NCI-H2227 treated with DMSO at 0.1 percent for 48 hours (cell line): ENCODE data around the gene C1orf122.
"Not testable (repeated sequence)": the region's sequence is repeated elsewhere in the genome, so short reads cannot be mapped to it uniquely, and the experiment has no call there.

Experiments
- DNase-seq: peaks from one replicate; lab custom pipeline; 2025; lab: John Stamatoyannopoulos, UW

The C1orf122 gene

DNA sequence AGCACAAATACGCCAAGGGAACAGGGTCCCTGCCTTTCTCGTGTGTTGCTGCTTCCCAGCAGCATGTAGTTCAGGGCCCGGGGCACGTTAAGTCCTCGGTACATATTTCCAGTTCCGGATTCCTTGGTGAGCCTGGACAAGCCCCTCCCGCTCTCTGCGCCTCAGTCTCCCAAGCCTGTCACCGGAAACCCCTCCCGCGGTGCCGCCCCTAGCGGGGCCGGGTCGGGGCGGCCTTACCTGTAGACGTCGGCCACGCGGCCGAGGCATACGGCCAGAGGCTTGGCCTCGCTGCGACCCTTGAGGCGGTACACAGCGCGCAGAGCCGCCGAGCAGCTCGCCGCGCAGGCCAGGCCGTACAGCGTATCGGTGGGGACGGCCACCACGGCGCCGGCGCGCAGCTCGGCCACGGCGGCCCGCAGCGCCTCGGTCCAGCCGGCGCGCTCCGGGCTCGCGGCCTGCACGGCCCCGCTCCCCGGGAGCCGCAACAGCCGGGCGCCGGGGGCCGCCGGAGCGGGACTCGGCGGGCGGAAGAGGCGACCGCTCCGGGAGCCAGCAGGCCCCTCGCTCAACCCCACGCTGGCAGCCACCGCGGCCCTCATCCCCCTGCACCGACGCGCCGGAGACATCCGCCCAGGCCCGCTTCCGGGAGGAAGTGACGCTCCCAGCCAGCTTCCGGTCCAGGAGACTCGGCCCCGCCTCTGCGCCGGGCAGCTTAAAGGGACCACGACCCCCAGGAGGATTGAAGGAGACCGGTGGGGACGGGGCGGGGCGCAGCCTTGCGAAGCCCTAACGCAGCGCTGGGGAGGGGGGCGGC is at the start of gene C1orf122, which contains the start of gene YRDC:
Gene C1orf122, plus strand, starts transcription at position 236 of the 814 bp plus-strand sequence. CDS start 615 bp downstream, outside the sequence.
Gene YRDC, minus strand, starts transcription at position 654 of the 814 bp plus-strand sequence. Its CDS starts 28 bp downstream, at position 626.
- DNase-seq, result peak; percentile 85

DNA sequence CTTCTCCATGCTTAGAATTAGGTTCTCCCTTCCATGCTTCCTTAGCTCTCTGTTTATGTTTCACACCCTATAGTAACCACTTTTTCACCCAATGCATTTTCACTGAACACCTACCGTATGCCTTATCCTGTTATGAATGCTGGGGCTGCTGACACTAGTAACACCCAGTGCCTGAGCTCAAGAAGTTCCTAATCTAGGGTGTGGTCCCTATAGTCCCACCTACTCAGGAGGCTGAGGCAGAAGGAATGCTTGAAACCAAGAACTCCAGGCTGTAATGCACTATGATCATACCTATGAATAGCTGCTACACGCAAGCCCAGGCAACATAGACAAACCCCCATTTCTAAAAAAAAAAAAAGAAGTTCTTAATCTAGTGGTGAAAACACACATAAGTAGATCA is 48.1 kb upstream of the C1orf122 start:
- DNase-seq, result no peak

GRCh38 chr1:37761416-37762095 is 46.0 kb upstream of the C1orf122 start:
- no peak for DNase-seq

GRCh38 chr1:37762516-37762915 is 45.1 kb upstream of the C1orf122 start:
- no peak for DNase-seq

GRCh38 chr1:37763791-37764413 is 43.7 kb upstream of the C1orf122 start:
- no peak for DNase-seq

DNA sequence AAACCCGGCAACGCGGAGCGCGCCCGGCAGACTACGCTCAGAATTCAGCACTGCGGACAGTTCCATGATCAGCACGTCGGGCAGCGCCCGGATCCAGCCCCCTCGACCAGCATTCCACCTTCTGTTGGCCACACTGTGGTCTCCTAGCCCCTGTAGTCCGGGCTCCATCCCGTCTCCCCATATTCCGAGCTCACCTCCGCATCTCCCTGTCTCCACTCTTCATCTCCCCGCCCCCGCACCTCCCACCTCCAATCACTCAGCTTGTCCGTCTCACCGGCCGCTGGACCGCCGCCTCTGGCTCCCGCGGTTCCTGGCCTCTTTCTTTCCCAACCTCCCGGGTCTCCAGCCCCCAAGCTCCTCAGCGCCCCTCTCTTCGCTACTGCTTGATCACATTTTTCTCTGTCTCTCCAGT is 43.2 kb upstream of the C1orf122 start:
- peak; percentile 20 for DNase-seq

DNA sequence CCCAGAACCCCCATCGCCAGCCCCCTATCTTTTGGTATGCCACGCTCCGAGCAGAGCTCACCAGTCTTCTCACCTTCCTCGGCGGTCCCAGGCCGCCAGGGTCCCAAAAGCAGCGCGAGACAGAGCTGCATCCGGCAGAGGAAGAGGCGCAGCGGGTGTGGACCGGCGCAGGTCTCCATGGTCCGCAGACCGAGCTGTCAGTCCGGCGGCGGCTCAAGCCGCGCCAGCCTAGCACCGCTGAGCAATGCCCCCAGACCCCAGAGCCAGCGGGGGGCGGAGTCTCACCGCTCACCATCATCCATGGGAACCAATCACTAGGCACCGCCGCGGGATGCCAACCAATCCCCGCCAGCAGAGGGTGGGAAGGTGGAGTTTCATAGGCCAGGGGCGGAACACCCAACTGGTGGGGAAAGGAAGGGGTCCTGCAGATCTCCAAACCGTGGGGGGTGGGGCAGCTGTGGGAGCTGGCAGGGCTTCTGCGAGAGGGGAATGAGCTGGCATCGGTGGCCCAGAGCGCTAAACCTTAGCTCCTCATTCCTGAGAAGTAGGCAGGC is 42.6 kb upstream of the C1orf122 start, which contains the start of gene EPHA10:
Gene EPHA10, minus strand, starts transcription at position 233 of the 554 bp plus-strand sequence. Its CDS starts 54 bp downstream, at position 179.
- peak; percentile 89 for DNase-seq

DNA sequence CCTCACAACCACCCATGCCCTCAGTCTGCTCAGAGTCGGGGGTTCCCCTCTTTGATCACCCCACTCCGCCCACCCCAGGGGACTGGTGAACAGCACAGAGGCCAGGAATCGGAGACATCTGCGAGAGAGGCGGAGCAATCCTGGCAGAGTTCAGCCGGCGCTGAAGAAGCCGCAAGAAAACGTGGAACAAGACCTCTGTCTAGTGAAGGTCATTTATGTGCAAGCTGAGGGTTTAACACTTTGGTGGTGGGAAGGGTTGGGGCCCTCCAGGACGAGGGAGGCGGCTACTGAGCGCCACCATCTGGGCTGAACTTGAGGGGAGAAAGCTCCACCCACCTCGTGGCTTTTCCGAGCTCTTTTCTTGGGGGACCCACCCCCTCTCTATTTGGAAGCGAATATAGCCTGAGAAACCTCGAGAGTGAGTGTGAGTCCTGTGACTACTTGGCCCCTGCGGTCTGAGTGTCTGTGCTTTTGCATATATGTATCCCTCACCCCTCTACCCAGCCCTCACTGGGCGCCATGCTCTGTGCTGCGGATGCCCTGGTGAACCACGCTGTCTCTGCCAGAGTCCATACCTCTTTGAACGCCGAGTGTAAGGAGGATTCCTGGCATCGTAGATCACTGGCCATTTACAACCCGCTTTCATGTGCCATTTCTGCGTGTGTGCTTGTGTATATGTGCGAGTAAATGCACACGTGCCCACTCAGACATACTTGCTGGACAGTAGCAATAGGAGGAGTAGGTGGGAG is 41.5 kb upstream of the C1orf122 start:
- peak; percentile 33 for DNase-seq

DNA sequence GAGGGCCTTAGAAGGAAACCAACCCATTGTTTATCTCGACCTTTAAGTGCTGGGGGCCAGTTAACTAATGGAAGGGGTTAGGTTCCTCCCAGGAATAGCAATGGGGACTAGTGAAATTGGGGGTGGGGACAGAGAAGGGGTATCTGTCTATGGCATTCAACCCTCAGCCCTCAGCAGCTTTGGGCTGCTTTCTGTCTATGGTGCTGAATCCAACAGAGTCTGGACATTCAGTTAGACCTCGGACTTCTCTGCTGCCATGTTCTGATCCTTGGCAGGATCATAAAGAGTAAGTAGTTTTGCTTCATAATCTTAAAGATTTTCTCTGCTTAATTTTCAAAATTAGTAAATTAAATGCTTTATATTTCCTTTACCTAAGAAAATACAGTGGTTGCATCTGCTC is 40.1 kb upstream of the C1orf122 start:
- DNase-seq, result no peak

DNA sequence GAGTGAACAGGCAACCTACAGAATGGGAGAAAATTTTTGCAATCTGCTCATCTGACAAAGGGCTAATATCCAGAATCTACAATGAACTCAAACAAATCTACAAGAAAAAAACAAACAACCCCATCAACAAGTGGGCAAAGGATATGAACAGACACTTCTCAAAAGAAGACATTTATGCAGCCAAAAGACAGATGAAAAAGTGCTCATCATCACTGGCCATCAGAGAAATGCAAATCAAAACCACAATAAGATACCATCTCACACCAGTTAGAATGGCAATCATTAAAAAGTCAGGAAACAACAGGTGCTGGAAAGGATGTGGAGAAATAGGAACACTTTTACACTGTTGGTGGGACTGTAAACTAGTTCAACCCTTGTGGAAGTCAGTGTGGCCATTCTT is 36.1 kb upstream of the C1orf122 start:
- not testable (repeated sequence) for DNase-seq

DNA sequence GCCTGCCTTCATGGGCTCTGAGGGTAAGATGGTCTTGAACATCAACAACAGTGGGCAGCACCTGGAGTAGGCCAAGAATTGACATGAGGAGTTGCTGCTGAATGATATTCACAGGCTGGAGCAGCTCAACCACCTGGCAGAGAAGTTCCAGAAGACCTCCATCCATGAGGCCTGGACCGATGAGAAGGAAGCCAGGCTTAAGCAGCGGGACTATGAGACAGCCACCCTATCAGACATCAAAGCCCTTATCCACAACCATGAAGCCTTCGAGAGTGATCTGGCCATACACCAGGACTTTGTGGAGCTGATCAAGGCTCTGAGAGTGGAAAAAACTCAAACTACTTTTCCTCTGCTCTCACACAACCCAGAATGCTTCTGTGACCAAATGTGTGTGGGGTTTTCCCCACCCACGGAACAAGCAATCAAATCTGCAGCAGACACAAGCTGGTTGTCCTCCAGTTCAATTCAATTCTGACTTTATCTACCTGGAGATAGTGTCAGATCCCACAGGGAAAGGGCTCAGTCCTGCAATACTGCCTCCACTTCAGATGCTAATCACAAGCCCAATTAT is 30.6 kb upstream of the C1orf122 start:
- DNase-seq, result no peak

GRCh38 chr1:37778654-37779053 is 28.9 kb upstream of the C1orf122 start:
- DNase-seq, result no peak

GRCh38 chr1:37782491-37782890 is 25.1 kb upstream of the C1orf122 start:
- DNase-seq, result no peak

DNA sequence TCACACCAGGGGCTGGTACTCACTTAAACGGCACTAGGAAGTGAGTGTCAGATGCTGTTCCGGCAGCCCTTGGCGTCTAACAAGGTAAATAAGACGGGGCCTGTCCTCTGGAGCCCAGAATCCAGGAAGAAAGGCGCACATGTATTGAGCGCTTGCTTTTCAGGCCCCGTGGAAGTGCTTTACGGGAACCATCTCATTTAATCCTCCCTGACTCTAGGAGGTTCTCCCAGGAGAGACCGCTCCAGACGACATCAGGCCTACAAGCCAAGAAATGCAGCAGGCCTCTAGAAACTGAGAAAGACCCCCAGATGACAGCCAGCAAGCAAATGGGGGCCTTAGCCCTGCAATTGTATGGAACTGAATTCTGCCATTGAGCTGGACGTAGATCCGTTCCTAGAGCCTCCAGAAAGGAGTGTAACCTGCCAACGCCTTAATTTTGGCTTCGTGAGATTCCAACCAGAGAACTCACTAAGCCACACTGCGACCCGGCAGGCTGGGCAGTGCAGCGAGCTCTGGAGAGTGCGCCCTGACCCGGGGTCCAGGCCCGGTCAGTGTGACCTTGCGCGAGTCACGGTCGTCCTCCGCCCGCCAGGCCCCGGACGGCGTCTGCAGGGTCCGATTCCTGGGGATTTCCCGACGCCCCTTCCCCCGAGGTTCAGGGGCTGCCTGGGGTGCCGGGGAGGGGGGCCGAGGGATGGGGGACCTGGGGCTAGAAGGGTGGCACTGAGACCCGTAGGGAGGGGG is 14.5 kb upstream of the C1orf122 start:
- DNase-seq, result no peak

- DNase-seq, result peak; percentile 67
Measured at GRCh38 chr1:37793773-37794371, 13.7 kb upstream of the C1orf122 start, which contains the start of gene MANEAL. Gene MANEAL (plus strand): TSS chr1:37793847. CDS start chr1:37794183, 336 bp downstream.

DNA sequence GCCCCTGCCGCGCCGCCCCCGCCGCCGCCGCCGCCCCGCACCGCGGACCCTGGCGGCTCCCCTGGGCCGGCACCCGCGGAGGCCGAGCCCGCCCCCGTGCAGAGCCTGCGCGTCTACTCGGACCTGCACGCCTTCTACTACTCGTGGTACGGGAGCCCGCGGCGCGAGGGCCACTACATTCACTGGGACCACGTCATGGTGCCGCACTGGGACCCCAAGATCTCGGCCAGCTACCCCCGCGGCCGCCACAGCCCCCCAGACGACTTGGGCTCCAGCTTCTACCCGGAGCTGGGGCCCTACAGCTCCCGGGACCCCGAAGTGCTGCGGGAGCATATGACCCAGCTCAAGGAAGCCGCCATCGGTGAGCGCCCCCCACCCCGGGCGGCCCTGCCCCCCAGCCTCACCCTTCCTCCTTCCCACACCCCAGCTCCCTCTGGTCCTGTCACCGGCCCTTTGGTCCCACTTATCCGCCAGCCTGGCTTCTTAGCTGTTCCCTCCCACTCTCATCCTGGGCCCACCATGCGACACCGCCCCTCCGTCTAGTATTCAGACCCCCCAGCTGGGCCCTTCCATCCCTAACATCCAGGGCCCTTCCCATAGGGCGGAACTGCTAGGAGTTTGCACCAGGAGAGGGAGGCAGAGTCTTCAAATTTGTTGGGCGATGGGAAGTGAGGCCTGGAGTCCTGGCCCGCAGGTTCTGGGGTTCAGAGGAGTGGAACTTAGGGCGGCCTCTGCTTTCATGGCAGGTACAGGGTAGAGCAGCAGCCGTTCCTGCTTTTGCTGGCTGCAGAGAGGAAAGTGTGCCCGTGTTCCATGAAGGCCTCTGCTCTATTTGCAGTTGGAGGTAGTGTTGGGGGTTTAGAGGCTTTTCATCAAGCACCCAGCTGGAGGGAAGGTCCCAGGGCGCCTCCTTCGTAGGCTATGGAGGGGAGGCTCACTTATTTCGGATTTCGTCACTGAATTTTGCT is 12.9 kb upstream of the C1orf122 start:
- peak; percentile 16 for DNase-seq

DNA sequence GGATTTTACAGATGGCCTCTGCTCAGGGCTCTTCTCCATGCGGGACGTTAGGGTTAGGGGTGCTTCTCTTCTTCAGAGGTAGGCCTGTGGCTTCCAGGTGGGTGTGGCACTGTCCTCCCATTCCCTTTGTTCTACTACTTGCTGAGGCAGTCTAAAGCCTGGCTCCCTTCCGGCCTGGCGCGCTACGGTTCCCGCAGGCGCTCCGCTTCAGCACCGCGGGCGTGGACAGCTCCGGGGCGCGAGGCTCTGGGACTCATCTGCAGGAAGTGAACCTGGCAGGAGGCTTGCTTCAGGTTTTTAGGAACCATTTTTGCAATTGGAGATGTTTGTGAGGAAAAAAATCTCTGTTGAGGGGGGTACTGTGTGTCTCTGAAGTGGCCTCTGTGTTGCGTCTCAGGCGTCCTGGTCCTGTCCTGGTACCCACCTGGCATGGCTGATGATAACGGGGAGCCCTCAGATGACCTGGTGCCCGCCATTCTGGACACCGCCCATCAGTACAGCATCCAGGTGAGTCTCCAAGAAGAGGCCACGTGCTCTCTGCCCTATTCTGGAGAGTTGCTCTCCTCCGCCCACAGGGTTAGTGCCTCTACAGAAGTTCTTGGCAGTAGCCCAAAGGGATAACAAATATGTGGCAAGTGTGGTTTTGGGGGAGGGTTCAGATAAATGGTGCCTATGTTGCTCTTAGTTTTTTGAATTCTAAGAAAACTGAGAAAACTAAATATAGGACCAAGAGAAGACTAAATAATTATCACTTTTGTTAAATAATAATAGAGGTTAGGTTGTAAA is 12.1 kb upstream of the C1orf122 start:
- no peak for DNase-seq
